SHP77 treated with DMSO at 0.1 percent for 48 hours (cell line): Measurements from ENCODE around the gene SYCN.

ENCODE experiments used
- DNase-seq: peaks from one replicate; lab custom pipeline; 2025; lab: John Stamatoyannopoulos, UW

The SYCN gene

DNA sequence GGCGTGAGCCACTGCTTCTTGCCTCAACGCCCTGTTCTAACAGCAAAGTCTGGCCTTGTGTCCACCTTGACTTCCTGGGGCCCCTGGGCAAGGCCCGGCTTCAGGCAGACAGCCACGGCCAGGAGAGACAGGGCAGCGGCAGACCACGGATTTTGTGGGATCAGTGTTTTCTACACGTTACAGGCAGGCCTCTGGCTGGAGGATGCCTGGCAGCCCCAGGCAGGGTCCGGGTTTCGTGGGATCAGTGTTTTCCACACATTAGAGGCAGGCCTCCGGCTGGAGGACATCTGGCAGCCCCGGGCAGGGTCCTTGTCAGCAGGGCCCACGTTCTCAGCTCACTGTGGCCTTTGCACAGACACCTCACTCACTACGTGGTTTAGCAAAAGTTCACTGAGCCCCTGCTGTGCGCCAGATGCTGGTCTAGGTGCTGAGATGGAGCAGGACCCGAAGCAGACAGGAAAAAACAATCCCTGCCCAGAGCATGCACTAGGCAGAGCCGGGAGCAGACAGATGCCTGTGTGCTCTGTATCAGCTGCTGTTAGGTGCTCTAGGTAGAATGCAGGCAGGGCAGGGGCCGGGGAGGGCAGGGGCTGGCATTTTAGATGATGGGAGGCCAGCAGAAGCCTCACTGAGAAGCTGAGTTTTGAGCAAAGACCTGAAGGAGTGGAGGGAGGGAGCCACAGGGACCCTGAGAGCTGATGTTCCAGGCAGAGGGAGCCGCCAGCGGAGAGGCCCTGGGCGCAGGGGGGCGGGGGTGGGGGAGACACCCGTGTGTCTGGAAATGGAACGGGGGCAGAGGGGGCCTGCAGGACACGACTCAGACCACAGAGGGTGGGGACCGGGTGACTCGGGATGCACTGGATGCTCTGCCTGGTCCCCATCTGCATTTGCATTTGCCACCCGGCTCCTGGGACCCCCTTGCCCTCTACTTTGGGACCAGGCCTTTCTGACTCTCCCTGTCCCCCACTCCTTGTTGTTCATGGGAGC, 32.3 kb downstream of the SYCN start:
- DNase-seq: no peak

DNA sequence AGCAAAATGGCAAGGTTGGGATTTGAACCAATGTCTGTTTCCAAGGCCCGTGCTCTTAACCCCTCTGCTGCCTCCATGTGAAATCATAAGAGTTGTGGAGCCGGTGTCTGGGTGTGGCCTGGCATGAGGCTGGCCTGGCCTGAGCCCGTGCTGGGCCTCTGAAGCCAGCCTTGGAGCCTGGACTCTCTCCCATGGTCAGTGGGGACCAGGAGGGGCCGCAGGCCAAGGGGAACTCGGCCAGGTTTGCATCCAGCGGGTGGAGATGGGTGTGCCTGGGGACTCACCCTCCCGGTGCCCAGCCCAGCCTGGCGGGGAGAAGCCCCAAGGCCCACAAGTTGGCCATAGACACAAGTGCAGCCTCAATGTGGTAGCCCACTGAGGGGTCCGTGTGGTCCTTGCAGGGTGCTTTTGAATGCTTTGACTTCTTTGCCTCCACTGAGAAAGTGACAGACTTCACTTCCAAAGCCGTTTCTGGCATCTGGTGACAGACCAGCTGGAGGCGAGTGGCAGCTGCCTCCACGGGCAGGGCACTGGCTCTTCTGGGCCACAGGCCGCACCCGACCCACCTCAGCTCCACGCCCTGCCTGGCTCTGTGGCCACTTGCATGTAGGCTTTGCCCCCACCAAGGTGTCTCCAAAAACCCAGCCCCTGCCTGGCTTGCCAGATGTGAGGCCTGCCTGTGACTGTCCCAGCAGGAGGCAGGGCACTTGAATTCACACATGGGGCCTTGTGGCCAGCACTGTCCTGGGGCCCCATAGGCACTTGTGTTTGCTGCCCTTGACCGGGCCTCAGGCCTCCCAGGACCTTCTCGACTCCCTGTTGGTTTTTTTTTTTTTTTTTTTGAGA, 33.5 kb downstream of the SYCN start:
- DNase-seq: no peak

DNA sequence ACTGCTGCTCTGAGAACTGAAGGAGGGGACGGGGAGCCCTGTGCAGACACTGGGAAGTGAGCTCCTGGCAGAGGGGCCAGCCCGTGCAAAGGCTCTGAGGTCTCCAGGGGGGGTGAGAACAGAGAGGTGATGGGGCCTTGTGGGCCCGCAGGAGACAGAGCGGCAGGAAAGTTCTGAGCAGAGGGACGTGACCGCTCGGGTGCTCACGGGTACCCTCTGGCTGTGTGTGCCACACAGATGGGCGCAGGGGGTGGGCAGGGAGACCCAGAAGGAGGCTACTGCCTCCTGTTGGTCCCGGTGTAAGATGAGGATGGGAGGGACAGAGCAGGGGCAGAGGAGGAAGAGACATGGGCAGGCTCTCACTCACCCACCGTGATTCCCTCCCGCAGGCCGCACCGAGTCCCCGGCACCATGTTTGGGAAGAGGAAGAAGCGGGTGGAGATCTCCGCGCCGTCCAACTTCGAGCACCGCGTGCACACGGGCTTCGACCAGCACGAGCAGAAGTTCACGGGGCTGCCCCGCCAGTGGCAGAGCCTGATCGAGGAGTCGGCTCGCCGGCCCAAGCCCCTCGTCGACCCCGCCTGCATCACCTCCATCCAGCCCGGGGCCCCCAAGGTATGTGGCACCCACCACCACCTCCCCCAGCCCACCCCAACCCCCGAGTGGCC, 34.8 kb downstream of the SYCN start:
- DNase-seq: no peak

DNA sequence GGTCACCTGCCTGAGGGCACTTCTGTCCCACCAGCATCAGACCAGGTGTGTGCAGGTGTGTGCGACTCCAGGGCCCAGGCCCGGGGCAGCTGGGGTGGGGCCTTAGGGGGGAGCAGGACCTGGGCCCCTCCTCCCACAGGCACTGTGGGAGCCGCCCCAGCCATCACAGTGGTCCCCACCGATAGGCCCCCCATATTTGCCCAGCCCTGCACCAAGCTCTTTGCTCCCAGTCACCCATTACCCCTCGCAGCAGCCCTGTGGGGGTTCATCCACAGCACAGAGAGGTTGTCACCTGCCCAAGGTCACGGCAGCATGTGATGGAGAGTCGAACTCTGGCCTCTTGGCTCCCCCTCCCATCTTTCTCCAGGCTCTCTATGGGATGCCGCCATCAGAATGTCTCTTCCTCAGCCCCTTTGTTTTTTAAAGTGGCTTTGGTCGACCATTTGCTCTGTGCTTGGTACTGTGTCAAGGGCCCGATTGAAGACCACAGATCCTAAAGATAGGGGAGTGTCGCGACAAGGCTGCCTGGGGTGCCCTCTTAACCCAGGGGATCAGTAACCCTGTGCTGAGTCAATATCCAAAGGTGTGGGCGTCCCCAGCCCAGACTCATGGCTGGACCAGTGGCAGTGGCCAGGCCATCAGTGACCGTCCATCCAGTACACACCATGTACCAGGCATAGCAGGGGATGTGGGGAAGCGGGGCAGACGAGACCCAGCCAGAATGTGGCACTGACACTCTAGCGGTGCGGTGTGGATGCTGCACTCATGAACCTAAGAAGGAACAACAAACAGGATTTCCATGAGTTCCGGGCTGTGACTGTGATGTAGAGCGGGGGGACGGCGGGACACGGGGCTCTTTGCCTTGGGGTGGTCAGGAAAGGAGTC, 35.6 kb downstream of the SYCN start:
- no peak for DNase-seq

DNA sequence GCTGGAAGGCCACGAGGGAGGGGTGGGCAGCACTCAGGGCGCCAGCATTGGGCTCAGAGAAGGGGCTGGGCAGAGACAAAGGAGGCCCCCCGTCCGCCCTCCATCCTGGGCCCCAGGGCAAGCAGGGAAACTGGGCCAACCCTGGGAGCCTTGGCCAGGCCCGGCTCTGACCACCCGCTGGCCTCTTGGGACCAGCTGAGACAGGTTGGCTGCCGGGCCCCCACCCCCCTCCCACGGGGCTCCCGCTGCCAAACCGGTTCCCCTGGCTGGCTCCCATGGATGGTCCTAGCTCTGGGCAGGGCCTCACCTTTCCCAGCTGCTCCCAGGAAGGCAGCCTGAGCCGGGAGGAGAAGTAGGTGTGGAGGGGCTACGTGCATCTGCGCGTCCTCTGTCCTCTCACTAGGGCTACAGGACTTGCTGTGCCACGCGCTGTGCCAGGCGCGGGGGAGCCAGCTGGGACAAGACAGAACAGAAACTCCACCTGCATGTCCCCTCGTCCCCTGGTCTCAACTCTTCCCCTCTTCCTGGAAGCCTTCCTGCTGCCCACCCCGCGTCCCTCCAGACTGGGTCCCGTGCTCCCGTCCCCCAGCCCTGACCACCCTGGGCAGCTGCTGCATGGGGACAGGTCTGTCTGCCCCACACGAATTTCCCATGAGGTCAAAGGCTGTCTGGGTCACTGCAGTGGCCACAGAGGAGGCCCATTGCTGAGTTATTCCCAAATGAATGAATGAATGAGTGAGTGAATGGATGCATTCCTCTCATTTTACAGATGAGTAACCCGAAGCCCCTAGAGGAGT, 36.4 kb downstream of the SYCN start:
- DNase-seq: no peak

DNA sequence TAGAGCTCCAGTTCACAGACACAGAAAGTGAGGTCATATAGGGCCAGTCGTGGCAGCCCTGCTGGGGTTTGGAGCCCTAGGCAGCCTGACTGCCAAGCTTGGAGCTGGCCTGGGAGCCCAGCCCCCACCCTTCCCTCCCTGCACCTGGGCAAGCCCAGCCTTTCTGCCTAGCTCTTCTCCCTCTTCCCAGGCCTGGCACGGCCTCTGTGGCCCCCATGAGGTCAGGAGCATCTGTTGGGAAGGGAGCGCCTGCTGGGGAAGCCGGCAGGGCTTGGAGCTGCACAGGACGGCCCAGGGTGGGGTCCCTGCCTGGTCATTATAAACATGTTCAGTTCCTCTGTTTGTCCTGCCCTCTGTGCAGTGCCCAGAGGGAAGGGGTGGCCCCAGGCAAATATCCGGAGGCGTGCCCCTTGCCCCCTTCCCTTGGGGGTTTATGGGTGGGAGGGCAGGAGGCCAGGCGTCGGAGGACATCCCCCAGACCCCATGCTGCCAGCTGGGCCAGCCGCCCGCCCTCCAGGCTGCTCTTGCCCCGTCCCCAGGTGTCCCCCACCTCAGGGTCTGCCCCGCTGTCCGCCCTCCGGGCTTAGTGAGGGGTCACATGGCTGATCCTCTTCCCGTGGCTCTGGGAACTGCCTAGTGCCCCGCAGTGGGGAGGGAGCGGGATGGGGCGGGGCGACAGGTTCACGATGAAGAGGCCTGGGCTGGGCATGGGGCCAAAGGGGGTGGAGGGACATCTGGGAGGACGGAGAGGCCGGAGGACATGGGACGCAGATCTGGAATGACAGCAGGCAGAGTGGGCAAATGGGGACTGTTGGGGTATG, 37.3 kb downstream of the SYCN start:
- DNase-seq: peak; percentile 32

DNA sequence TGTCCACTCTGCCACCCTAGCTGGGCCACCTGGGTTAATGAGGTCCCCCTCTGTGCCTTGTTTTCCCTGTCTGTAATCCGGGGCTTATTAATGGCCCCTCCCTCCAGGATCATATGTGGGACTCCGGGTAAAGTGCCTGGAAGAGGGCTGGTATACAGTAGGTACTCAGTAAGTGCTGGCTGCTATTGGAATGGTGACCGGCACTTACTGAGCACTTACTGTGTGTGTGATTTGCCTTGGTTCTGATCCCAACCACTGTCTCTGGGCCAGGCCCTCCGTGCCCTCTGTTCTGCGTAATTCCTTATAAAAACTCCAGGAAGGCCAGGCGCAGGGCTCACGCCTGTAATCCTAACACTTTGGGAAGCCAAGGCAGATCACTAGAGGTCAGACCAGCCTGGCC, 38.2 kb downstream of the SYCN start:
- DNase-seq: no peak

DNA sequence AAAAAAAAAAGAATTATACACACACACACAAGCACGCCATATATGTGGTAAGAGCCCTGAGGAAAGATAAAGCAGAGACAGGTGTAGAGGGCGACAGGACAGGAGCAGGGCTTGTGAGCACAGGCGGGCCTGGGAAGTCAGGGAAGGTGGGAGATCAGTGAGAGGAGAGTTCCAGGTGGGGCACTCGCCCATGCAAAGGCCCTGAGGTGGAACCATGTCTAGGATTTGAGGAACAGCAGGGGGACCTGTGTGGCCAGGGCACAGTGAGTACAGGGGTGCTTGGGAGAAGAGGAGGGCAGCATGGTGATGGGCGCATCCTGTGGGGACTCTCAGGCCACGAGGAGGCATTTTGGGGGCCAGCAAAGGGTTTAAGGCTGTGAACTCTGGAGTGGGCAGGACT, 39.8 kb downstream of the SYCN start:
- no peak for DNase-seq

DNA sequence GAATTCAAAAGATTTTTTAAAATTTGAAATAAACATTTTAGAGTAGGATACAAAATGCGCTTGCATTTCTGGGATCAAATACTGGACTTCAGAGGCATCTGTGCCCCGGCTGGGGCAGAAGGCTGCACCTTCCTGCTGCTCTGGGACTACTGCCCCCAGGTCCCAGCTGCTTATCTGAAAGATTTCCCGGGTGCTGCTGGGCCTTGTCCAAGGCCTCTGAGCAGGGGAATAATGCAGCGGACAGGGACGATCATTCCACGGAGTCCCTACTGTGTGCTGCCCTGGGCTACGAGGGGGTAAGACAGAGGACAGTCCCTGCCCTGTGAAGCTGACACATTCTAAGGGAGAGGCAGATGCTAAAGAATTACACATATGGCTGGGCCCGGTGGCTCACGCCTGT, 40.4 kb downstream of the SYCN start:
- DNase-seq: no peak

DNA sequence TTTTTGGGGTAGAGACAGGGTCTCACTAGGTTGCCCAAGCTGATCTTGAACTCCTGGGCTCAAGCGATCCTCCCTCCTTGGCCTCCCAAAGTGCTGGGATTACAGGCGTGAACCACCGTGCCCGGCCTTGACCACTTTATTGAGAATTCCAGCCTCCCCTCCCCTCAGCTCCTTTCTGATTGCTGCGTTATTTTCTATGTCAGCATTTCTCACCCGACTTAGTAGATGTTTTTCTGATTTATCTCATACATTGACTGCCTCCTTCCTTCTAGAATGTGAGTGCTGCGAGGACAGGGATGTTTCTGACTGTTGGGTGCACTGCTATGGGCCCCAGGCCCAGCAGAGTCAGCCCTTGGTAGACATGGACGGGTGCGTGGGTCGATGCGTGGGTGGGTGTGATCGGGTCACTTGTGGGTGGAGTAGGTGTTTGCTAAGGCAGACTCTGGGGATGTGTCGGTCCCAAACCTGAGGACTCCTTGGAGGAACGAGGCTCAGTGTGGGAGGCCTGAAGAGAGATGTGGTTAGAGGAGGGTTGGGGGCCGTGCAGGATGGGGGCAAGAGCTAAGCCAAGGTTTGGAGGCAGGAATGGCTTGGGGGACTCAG, 41.5 kb downstream of the SYCN start:
- no peak for DNase-seq

DNA sequence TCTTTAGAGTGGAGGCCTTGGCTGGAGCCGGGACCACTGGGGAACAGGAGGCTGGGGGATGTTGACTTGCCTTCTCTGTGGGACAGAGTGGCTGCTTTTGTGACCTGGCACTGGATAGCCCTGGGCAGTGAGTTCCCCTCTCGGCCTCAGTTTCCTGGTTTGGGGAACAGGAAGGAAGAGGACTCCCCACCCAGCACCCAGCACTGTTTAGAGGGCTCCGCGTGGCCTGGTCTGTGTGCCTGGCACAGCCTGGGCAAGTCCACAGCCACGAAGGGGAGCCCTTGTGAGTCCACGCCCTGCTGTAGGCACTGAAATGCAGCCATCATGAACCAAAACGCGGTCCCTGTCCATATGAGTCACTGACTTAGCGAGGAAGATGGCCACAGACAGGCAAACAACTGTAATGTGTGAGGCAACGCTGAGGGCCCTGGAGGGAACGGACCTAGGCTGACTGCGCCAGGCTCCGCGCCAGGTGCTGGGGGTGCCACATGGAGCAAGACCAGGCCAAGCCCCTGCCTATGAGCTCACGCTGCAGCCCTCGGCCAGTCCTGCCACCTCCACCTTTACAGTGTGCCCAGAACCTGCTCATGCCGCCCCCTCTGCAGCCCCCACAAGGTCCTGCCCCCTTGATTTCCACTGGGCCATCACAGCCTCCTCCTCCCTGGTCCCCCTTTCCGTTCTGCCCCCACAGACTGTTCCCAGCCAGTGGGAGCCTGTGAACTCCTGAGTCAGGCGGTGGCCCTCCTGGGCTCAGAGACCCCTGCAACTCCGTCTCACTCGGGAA, 43.0 kb downstream of the SYCN start:
- DNase-seq: no peak

DNA sequence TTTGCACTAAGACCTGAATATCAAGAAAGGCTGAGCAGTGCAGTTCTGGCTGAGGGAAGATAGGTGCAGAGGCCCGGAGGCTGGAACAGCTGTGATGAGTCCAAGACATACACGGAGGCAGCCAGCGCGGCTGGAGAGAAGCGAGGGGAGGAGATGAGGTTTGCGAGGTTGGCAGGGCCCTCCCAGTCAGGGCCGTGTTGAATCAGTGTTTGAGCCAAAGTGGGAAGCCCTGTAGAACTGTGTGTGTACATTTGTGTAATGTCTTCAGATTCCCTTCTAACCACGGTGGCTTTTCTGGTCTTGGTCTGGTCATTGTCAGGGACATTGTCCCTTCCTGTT, 43.6 kb downstream of the SYCN start:
- no peak for DNase-seq

DNA sequence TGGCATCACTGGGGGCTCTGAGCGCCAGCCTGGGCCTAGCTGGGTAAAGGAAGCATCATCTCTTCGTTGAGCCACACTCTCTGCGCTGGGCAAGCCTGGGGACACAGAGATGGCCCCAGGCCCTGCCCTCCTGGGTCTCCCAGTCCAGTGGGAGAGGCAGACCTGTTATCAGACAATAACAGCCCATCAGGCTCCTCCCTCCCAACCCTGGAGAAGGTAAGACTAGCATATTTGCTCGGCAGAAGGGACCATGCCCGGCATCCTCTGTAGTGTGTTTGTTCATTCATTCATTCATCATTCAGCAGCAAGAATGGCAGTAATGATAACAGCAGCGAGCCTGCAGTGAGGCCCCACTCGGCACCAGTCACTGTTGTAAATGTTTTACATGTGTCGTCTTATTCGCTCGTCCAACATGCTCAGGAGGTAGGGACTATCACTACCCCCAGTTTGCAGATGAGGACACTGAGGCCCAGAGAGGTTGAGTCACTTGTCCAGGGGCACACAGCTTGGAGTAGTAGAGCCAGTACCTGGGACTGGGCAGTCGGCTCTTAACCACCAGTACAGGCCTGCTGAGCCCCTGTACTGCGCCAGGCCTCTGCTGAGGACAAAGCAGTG, 45.3 kb downstream of the SYCN start:
- no peak for DNase-seq

DNA sequence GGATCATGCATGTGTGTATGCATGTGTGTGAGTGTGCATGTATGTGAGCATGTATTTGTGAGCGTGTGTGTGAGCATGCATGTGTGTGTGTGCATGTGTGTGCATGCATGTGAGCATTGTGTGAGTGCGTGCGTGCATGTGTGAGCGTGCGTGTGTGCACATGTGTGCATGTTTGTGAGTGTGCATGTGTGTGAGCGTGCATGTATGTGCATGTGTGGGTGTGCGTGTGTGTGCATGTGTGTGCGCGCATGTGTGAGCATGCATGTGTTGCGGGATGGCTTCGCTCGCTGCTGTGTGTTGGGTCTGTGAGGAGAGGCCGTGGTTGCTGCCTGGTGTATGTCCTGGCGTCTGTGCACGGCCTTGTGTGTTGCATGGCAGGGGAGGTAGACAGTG, 46.1 kb downstream of the SYCN start:
- DNase-seq: no peak

DNA sequence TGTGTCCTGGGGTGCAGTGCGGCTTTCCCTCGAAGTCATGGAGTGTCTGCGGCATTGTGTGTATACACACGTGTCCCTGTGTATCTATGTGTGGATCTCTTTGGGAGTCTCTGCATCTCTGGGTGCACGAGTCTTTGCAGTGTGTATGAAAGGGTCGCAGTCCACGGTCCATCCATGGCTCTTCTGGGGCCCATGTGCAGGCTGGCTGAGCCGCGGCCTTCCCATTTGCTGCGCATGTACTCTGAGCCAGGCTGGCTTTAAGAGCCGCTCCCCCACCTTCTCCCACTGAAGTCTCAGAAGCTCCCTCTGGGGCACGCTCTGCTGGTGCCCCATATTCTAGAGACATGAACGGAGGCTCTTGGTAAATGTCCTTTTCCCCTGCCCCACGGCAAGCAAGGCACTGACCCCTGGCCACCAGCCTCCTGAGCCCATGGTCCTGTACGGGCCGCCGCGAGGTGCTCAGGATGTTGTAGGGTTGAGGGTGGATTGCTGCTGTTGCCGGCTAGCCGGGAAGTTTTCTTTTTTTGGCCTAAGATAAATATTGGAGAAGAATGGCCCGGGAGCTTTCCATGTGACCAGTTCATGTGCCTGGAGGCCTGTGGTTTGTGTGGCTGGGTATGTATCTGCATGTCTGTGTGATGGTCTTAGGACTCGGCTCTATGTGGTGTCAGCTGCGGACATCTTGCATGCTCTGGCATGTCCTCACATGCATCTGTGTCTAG, 46.6 kb downstream of the SYCN start:
- no peak for DNase-seq

DNA sequence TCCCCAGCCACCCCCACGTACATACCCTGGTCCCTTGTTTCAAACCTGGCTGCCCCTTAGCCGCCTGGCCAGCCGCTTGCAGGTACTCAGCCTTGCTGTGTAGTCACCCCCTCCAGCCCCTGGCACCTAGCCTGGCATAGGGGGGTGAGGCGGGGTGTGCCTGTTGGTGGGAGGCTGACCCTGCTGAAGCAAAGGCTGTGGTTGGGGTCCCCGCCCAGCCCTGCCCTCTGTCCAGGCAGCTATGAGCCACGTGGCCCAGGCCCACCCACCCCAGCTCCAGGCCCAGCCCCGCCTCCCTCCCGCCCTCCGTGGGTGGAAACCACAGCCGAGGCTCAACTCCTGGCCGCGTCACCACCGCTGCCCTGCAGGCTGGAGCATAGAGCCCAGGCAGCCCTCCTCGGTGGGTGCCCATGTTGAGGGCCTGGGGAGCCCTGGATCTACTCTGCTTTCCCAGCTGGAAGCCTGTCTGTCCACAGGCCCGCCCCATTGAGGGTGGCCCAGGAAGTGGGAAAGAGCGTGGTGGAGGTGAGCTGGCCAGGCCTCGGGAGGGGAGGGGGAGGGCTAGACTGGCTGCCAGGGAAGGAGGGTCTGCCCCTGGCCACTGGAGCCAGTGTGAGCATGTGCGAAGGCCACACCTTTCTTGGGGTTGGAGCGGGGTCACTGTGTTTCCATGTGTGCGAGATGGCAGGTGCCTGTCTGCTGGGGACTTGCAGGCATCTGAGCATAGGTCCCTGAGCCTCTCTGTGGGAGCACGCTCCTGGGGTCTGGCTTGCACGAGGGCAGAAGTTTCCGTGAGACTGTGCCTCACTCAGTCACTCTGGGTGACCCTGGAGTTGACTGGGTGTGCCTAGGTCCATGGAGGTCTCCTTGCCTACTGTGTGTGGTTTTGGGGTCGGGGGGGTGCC, 47.5 kb downstream of the SYCN start:
- DNase-seq: no peak
